ENCODE measurements around the gene ITPKC. TPM values are rescaled to one million over a fixed set of nuclear protein-coding genes. Genes with fewer than 3 reads are reported as not detected.

Gene ITPKC
- total and polyA plus RNA-seq, 10 of the 15 experiments (the other 5 are each of a cell fraction or from before 2014, with no cell fraction given), result 0.03 to 6.4 (median 3.5) TPM

- Histone ChIP-seq H3K36me3 (ENCODE audit: control insufficient read depth in 2 of 2, insufficient read depth in 2 of 2, low read length in 1 of 2) (no peaks in the 10 kb centered on the region), H2AFZ (ENCODE audit: control insufficient read depth, low read depth, low read length) (no peak overlapping the region), H3K79me2 (ENCODE audit: control insufficient read depth, insufficient read depth, low read length) (peaks cover 11% of the 10 kb centered on the region), H3K27ac (ENCODE audit: control insufficient read depth, insufficient read depth) (peak overlapping the region; percentile 100), H3K9me3 (replicated peaks; ENCODE audit: control insufficient read depth, insufficient read depth, low read length) (no peaks in the 10 kb centered on the region), H3K4me1 (ENCODE audit: control insufficient read depth, insufficient read depth, low read length) (peaks cover 39% of the 10 kb centered on the region), H4K20me1 (ENCODE audit: control insufficient read depth, insufficient read depth) (no peaks in the 10 kb centered on the region), H3K4me2 (ENCODE audit: control insufficient read depth, insufficient read depth) (peak overlapping the region; percentile 84), H3K9ac (ENCODE audit: control insufficient read depth, insufficient read depth, low read length) (peak overlapping the region; percentile 96), H3K4me3 (peak overlapping the region; percentile 70), H3K27me3 (replicated peaks in 1 of 2; ENCODE audit: control insufficient read depth in 2 of 2, insufficient read depth in 2 of 2, low read length in 1 of 2) (no peaks in the 10 kb centered on the region)
- RAD21 ChIA-PET (ENCODE audit: unreplicated experiment), result interaction anchor here (0.6 to 7.6 kb wide), 20 partner anchors 10 to 486 kb away, joined by 3 to 291 read pairs (median 4); partner anchors contain the start of genes ACTMAP, C19orf47, COQ8B and EGLN2
- DNase-seq (ENCODE audit: low read depth, low spot score) (peak; percentile 99), ATAC-seq (peak; percentile 79), FAIRE-seq (peak; percentile 99)
- intact Hi-C loops (cut with micrococcal nuclease; ENCODE audit: unreplicated experiment), result loop anchor here (1.0 kb wide), 3 partner anchors 21 to 26 kb away; partner anchors contain the start of gene SNRPA
- no TSS peak for BruUV-seq (replicated peaks)
- in situ Hi-C loops (cut with MboI), result no loop called here
- 8% methylated on average over 13 of the region's 13 CpGs for WGBS (ENCODE audit: insufficient coverage, insufficient replicate concordance, low lambda C conversion rate, missing lambda C conversion rate)
- POLR2A ChIA-PET, result interaction anchor here (0.6 to 8.1 kb wide), 29 partner anchors 10 to 775 kb away, joined by 3 to 331 read pairs (median 6); partner anchors contain the start of genes ACTMAP, B9D2, COQ8B and EGLN2
- CTCF ChIA-PET, result interaction anchor here (0.8 to 4.6 kb wide), 13 partner anchors 10 to 114 kb away, joined by 3 to 72 read pairs (median 5); partner anchors contain the start of genes ACTMAP, COQ8B, EGLN2 and ITPKC
- SMC1A ChIA-PET (ENCODE audit: uncharacterized antibody, unreplicated experiment), result interaction anchor here (0.7 to 11.2 kb wide), 14 partner anchors 9 to 487 kb away, joined by 3 to 256 read pairs (median 12); partner anchors contain the start of genes ACTMAP, COQ8B, EGLN2 and ITPKC
- TF ChIP-seq HDGF (IDR thresholded peaks at IDR 0.05) (no peak), ZNF217 (IDR thresholded peaks at IDR 0.05) (peak; percentile 100), MEF2A (IDR thresholded peaks at IDR 0.05; ENCODE audit: insufficient read depth, low read depth, low read length) (peak; percentile 65), STAT1 (conservative IDR thresholded peaks at IDR 0.05) (peak; percentile 48; the same call in 1 of the 2 replicates), IKZF1 (conservative IDR thresholded peaks at IDR 0.05) (peak; percentile 99), FOXM1 (IDR thresholded peaks at IDR 0.05; ENCODE audit: low read depth, low read length) (peak; percentile 76; the same call in 1 of the 2 replicates), MEF2B (IDR thresholded peaks at IDR 0.05; ENCODE audit: partially characterized antibody, poor library complexity, severe bottlenecking) (peak; percentile 77), PAX5 (IDR thresholded peaks at IDR 0.05; ENCODE audit: borderline replicate concordance, low read depth, low read length) (peak; percentile 92), GATAD2B (conservative IDR thresholded peaks at IDR 0.05; ENCODE audit: low read depth) (no peak; the same call in none of the 2 replicates), SIN3A (IDR thresholded peaks at IDR 0.05; ENCODE audit: low read depth, low read length) (no peak), ZBTB4 (CRISPR knock-in tag; IDR thresholded peaks at IDR 0.05) (no peak), FOS (IDR thresholded peaks at IDR 0.05; ENCODE audit: borderline replicate concordance, extremely low read depth, insufficient read length) (no peak), EED (IDR thresholded peaks at IDR 0.05; ENCODE audit: low read depth) (peak; percentile 100), JUNB (IDR thresholded peaks at IDR 0.05) (peak; percentile 33; the same call in 1 of the 2 replicates), RFX5 (IDR thresholded peaks at IDR 0.05; ENCODE audit: low read depth, low read length) (peak; percentile 99), ELK1 (IDR thresholded peaks at IDR 0.05; ENCODE audit: low read depth, low read length) (no peak), NKRF (conservative IDR thresholded peaks at IDR 0.05) (peak; percentile 93)
These were observed 60.2 kb downstream of the ITPKC start for GRCh38 chr19:40776932-40777644.

Data from GM12878 (cell line).